NCI-H2081 (cell line): ENCODE data around the gene SNU13.
A peak's percentile ranks its signal among the peaks of the same experiment; 100 is the strongest.
"Not testable (repeated sequence)": the region's sequence is repeated elsewhere in the genome, so short reads cannot be mapped to it uniquely, and the experiment has no call there.

ENCODE experiments used
- DNase-seq, 2 experiments: peaks; one replicate each; lab custom pipeline; 2025; lab: John Stamatoyannopoulos, UW

Gene SNU13

DNA sequence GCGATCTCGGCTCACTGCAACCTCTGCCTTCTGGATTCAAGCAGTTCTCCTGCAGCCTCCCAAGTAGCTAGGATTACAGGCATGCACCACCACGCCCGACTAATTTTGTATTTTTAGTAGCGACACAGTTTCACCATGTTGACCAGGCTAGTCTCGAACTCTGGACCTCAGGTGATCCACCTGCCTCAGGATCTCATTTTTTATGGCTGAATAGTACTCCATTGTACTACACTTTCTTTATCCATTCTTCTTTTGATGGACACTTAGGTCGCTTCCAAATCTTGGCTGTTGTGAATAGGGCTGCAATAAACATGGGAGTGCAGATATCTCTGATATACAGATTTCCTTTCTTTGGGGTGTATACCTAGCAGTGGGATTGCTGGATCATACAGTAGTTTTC, 46.8 kb downstream of the SNU13 start:
- DNase-seq = no peak

DNA sequence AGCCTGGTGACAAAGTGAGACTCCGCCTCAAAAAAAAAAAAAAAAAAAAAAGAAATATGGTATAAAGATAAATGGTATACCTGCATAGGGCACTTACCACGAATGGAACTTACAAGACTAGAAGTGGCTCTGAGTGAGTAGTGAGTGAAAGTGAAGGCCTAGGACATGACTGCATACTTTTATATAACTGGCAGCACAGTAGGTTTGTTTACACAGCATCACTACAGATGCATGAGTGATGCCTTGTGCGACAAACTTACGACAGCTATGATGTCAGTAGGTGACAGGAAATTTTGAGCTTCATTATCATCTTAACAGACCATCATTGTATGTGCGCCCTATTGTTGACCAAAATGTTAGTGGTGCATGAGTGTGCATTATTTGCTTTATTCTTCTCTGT, 49.9 kb downstream of the SNU13 start:
- DNase-seq = peak in 1 of 2 experiments; percentile 6

DNA sequence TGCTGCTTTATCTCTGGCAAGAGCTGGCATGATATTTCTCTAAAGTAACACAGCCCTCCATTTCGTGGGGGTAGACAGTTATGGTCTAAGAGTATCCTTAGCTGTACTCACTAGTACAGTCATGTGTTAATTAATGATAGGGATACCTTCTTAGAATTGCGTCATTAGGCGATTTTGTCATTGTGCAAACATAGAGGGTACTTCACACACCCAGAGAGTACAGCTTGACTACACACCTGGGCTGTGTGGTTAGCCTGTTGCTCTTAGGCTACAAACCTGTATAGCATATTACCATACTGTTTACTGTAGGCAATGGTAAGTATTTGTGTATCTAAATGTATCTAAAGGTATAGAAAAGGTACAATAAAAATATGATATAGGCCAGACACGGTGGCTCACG, 50.5 kb downstream of the SNU13 start:
- no peak for DNase-seq

DNA sequence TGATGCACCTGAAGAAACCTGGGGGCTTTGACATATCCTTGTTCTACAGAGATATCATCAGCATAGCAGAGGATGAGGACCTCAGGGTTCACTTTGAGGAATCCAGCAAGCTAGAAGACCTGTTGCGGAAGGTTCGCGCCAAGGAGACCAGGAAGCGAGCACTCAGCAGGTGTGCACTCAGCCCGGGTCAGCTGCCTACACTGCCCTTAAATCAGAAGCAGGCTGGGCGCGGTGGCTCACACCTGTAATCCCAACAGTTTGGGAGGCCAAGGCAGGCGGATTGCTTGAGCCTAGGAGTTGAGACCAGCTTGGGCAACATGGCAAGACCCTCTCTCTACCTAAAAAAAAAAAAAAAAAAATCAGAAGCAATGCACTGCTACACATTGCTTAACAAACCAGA, 51.0 kb downstream of the SNU13 start:
- not testable (repeated sequence) for DNase-seq

DNA sequence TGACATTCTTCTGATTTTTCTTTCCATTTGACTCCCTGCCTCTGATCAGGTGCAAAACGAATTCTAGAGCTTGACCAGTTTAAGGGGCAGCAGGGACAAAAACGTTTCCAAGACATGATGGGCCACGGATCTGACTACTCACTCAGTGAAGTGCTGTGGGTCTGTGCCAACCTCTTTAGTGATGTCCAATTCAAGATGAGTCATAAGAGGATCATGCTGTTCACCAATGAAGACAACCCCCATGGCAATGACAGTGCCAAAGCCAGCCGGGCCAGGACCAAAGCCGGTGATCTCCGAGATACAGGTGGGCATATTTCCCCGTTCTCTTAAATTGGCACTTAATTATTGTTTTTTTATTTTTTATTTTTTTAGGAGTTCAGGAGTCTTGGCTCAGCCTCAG, 52.2 kb downstream of the SNU13 start:
- no peak for DNase-seq

DNA sequence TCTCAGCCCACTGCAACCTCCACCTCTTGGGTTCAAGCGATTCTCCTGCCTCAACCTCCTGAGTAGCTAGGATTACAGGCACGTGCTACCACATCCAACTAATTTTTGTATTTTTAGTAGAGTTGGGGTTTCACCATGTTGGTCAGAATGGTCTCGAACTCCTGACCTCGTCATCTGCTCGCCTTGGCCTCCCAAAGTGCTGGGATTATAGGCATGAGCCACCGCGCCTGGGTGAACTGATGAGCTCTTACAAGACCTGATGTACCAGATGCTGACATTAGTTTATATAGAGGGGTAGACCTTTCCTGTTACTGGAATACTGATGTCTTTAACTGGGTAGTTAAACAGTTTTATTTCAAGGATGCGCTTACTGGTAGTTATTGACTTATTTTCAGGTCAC, 54.1 kb downstream of the SNU13 start:
- DNase-seq = not testable (repeated sequence)

DNA sequence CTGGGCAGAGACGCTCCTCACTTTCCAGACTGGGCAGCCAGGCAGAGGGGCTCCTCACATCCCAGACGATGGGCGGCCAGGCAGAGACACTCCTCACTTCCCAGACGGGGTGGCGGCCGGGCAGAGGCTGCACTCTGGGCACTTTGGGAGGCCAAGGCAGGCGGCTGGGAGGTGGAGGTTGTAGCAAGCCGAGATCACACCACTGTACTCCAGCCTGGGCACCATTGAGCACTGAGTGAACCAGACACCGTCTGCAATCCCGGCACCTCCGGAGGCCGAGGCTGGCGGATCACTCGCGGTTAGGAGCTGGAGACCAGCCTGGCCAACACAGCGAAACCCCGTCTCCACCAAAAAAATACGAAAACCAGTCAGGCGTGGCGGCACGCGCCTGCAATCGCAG, 57.1 kb downstream of the SNU13 start:
- not testable (repeated sequence) for DNase-seq

DNA sequence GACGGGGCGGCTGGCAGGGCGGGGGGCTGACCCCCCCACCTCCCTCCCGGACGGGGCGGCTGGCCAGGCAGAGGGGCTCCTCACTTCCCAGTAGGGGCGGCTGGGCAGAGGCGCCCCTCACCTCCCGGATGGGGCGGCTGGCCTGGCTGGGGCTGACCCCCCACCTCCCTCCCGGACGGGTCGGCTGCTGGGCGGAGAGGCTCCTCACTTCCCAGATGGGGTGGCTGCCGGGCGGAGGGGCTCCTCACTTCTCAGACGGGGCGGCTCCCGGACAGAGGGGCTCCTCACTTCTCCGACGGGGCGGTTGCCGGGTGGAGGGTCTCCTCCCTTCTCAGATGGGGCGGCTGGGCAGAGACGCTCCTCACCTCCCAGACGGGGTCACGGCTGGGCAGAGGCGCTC, 57.6 kb downstream of the SNU13 start:
- DNase-seq = not testable (repeated sequence)

DNA sequence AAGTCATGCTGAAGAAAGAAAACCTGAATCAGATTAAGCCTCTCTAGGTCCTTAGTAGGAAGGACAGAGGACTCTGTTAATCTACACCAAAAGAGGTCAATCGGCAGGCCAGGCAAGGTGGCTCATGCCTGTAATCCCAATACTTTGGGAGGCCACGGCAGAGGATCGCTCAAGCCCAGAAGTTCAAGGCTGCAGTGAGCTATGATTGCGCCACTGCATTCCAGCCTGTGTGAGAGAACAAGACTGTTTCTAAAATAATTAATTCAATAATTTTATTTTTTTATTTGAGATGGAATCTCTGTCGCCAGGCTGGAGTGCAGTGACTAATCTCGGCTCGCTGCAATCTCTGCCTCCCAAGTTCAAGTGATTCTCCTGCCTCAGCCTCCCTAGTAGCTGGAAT, 63.1 kb downstream of the SNU13 start:
- no peak for DNase-seq
